SK-N-SH treated with all-trans-retinoic acid at 6 μM for 48 hours (cell line): Measurements from ENCODE around the gene ADRA2C.

Source experiments
- CREB5 ChIP-seq: fragments of 250-450 bp; sonication (Bioruptor Pico); IDR thresholded peaks from 2 replicates; pipeline ENCODE4 v1.5.1; 2020; ENCODE audit warnings: low read depth, mild to moderate bottlenecking, moderate library complexity
- GLIS3 ChIP-seq: fragments of 250-450 bp; sonication (Bioruptor Pico); IDR thresholded peaks from 2 replicates; pipeline ENCODE4 v1.5.0; 2020; ENCODE audit warnings: mild to moderate bottlenecking, moderate library complexity
- PPARA ChIP-seq: fragments of 250-450 bp; sonication (Bioruptor Pico); IDR thresholded peaks from 2 replicates; pipeline ENCODE4 v1.5.0; 2020; ENCODE audit warnings: mild to moderate bottlenecking, borderline replicate concordance
- RARB ChIP-seq: fragments of 250-450 bp; sonication (Bioruptor Pico); IDR thresholded peaks from 2 replicates; pipeline ENCODE4 v1.8.0; 2021; ENCODE audit warnings: mild to moderate bottlenecking, moderate library complexity
- TCF4 ChIP-seq: fragments of 250-450 bp; sonication (Bioruptor Pico); IDR thresholded peaks from 2 replicates; pipeline ENCODE4 v1.8.0; 2021; ENCODE audit warnings: mild to moderate bottlenecking, moderate library complexity, borderline replicate concordance
- ZNF565 ChIP-seq: fragments of 450-650 bp; formaldehyde crosslinking; conservative IDR thresholded peaks from 2 replicates; pipeline ENCODE4 v1.5.0; 2020; ENCODE audit warnings: low read depth, mild to moderate bottlenecking, moderate library complexity
- ZNF70 ChIP-seq: fragments of 450-650 bp; formaldehyde crosslinking; IDR thresholded peaks from 2 replicates; pipeline ENCODE4 v1.5.0; 2020; ENCODE audit warnings: mild to moderate bottlenecking, moderate library complexity

DNA sequence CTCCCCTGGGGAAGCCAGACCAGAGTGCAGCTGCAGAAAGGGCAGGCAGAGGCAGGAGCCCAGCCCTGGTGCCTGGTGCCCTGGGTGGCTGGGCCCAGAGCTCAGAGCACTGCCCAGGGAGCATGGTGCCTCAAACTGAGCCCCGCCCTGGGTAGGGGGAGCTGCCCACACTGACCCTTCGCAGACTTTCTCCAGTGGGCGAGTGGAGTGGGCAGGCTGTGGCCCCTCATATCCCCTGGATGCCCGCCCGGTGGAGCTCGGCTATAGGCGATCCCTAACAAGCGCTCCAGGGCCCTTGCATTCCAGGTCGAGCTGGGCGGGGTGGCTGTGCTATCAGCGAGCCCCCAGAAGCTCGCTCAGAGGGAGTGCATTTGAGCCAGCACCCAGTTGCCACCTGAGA is 17.1 kb upstream of the ADRA2C start:
- TF ChIP-seq PPARA (CRISPR knock-in tag), result no peak
- no peak for TF ChIP-seq TCF4
- no peak for TF ChIP-seq ZNF565
- TF ChIP-seq RARB (CRISPR knock-in tag), result no peak
- no peak for TF ChIP-seq ZNF70 (CRISPR knock-in tag)
- no peak for TF ChIP-seq GLIS3 (CRISPR knock-in tag)
- TF ChIP-seq CREB5, result no peak
